SKM-1 treated with dmso at 0.1 percent for 144 hours (cell line): ENCODE measurements around the gene SPDYE3.
"Not testable (repeated sequence)": the region's sequence is repeated elsewhere in the genome, so short reads cannot be mapped to it uniquely, and the experiment has no call there.

Experiments
- DNase-seq: peaks from one replicate; lab custom pipeline; 2025; ENCODE audit not compliant: unreplicated experiment; lab: John Stamatoyannopoulos, UW

The SPDYE3 gene

DNA sequence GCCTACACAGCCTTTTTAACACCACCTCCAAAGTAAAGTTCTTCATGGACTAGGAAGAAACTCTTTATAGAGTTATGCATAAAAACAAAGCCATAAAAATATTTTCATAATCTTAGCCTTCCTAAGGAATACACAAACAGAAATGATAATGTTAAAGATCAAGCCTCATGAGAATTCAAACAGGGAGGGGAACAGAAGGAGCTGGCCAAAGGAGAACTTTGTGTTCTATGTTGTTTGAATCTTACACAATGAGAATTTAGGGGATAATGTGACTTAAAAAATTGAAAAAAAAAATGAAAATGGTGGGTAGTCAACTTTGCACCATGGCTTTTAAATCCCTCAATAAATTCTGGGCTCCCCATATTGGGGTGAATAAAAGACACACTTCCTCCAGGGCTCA is 41.3 kb downstream of the SPDYE3 start:
- no peak for DNase-seq

GRCh38 chr7:100349757-100350156 is 42.3 kb downstream of the SPDYE3 start:
- DNase-seq, result no peak

DNA sequence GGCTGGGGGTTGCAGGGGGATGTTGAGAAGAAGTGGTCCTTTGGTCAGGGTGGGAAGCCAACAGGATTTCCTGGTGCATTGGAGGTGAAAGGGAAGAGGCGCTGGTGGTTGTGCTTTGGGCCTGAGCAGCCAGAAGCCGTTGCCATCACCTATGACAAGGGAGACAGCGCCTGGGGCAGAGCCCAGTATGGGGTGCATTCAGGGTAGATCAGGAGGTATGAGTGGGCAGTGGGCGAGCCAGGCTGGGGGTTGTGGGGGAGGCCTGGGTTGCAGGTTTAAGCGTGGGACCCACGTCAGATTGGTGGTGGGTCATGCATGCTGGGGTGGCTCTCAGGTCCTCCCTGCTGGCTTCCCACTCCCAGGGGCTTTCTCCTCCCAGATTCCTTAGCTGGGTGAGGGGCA is 44.2 kb downstream of the SPDYE3 start:
- DNase-seq, result no peak

DNA sequence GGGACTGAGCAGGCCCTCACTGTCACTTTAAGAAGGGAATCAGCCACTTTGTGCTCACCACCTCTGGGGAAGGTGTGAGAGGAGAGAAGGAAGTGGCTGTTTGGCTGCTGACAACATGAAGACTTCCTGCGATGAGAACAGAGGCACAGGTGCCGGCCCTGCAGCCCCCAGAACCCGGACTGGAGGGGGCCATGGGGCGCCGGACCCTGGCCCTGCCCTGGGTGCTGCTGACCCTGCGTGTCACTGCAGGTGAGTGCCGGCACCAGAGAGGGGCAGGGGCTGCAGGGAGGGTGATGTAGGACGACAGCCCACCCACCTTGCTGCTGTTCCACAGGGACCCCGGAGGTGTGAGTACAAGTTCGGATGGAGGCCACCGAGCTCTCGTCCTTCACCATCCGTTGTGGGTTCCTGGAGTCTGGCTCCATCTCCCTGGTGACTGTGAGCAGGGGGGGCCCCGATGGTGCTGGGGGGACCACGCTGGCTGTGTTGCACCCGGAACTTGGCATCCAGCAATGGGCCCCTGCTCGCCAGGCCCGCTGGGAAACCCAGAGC is 44.8 kb downstream of the SPDYE3 start:
- DNase-seq, result not testable (repeated sequence)

DNA sequence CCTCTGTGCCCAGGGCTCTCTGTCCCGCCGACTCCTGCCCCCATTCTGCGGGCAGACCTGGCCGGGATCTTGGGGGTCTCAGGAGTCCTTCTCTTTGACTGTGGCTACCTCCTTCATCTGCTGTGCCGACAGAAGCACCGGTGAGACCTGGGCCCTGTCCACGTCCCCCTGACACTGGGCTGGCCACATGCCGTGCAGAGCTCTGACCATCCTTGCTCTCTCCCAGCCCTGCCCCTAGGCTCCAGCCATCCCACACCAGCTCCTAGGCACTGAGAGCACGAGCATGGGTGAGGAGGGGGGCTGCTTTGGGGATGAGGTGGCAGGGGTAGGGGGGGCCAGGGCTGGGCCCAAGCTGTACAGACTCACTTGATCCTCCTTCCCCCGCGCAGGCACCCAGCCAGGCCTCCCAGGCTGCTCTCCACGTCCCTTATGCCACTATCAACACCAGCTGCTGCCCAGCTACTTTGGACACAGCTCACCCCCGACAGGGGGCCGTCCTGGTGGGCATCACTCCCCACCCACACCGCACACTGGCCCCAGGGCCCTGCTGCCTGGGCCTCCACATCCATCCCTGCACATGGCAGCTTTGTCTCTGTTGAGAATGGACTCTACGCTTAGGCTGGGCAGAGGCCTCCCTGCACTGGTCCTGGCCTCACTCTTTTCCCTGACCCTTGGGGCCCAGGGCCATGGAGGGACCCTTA is 45.6 kb downstream of the SPDYE3 start:
- no peak for DNase-seq

GRCh38 chr7:100353685-100354330 is 46.3 kb downstream of the SPDYE3 start:
- no peak for DNase-seq

DNA sequence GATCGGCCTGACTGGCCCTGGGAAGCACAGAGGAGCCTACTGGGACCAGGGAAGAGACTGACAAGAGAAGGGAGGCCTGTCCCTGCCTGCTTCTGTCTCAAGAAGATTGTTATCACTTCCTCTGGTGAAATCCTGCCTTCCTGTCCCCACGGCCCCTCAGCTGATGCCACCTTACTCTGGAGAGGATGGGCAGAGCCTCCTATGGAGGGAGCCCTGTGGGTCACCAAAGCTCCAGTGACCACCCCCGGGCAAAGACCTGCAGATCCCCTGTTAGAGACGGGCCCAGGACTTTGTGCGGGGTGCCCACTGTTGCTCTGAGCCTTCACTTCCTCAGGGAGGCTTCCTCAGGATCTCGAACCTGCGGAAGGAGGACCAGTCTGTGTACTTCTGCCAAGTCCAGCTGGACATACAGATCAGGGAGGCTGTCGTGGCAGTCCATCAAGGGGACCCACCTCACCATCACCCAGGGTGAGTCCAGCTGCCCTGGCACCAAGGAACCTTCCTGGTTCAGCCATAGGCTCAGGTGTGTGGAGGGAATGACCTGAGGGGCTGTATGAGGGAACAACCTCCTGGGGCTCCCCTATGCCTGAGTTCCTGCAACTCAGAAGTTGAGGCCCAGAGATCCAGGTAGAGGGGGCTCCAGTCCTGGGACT is 49.0 kb downstream of the SPDYE3 start:
- DNase-seq, result no peak

DNA sequence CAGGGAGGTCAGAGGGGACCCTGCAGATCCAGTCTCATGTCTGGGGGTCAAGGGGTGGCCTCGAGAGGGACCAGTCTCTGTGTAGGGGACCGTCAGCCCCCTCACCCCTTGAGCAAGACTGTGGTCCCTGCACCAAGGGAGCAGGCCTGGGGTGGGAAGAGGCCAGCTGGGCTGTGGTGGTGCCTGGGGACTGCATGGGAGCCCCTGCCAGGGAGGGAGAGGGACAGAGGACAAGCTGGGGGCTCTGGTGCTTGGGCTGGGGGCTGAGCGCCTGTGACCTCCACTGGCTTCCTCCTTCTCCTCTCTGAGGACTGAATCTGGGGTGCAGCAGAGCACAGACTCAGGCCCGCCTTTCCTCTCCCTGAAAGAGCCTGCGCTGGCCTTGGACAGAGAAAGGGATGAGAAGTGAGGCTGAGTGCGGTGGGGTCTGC is 49.6 kb downstream of the SPDYE3 start:
- no peak for DNase-seq

DNA sequence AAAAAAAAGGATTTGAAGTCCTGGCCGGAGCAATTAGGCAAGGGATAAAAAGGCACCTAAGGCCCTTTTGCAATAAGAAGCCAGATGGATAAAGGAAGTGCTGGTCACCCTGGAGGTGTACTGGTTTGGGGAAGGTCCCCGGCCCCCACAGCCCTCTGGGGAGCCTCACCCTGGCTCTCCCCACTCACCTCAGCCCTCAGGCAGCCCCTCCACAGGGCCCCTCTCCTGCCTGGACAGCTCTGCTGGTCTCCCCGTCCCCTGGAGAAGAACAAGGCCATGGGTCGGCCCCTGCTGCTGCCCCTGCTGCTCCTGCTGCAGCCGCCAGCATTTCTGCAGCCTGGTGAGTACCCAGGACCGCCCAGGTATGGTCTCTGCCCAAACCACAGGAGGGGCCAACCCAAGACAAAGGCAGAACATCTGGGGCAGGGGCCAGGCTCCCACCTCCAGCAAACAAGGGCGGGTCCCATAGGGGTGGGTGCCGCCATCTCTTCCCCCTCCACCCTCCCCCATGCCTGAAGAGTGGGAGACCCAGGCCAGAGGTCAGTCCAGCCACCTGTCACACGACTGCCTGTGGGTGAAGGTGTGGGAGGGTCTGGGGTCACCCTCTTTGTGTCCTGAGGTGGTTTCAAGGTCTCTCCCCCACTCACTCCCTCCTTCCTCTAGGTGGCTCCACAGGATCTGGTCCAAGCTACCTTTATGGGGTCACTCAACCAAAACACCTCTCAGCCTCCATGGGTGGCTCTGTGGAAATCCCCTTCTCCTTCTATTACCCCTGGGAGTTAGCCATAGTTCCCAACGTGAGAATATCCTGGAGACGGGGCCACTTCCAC is 50.7 kb downstream of the SPDYE3 start, which contains the start of gene PILRB:
Gene PILRB, plus strand, starts transcription at position 91 of the 830 bp plus-strand sequence. Its CDS starts 186 bp downstream, at position 277.
- DNase-seq, result no peak

DNA sequence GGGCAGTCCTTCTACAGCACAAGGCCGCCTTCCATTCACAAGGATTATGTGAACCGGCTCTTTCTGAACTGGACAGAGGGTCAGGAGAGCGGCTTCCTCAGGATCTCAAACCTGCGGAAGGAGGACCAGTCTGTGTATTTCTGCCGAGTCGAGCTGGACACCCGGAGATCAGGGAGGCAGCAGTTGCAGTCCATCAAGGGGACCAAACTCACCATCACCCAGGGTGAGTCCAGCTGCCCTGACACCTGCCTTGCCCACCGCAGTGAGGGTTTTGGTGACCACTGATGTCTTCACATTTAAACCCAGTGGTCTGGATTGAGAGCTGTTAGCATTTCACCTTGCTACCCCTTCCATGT is 51.3 kb downstream of the SPDYE3 start:
- no peak for DNase-seq

GRCh38 chr7:100360135-100360854 is 52.8 kb downstream of the SPDYE3 start:
- peak; percentile 85 for DNase-seq

- DNase-seq, result no peak
Measured at GRCh38 chr7:100363098-100363497, 55.6 kb downstream of the SPDYE3 start.

GRCh38 chr7:100363797-100364196 is 56.3 kb downstream of the SPDYE3 start:
- not testable (repeated sequence) for DNase-seq

DNA sequence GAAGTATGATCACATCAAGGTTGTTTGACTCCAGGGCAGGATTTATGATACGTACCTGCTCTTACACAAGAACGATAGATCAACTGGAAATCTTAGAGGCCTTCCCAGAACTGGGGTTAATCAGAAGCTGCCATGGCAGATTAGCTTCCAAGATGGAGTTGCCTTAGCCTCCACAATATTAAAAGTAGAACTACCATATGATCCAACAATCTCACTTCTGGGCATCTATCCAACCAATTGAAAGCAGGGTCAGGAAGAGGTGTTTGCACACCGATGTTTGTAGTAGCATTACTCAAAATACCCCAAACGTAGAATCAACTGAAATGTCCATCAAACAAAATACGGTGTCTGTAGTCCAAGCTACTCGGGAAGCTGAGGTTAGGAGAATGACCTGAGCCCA is 57.0 kb downstream of the SPDYE3 start:
- no peak for DNase-seq

- not testable (repeated sequence) for DNase-seq
Measured at GRCh38 chr7:100365998-100366367, 58.5 kb downstream of the SPDYE3 start.

DNA sequence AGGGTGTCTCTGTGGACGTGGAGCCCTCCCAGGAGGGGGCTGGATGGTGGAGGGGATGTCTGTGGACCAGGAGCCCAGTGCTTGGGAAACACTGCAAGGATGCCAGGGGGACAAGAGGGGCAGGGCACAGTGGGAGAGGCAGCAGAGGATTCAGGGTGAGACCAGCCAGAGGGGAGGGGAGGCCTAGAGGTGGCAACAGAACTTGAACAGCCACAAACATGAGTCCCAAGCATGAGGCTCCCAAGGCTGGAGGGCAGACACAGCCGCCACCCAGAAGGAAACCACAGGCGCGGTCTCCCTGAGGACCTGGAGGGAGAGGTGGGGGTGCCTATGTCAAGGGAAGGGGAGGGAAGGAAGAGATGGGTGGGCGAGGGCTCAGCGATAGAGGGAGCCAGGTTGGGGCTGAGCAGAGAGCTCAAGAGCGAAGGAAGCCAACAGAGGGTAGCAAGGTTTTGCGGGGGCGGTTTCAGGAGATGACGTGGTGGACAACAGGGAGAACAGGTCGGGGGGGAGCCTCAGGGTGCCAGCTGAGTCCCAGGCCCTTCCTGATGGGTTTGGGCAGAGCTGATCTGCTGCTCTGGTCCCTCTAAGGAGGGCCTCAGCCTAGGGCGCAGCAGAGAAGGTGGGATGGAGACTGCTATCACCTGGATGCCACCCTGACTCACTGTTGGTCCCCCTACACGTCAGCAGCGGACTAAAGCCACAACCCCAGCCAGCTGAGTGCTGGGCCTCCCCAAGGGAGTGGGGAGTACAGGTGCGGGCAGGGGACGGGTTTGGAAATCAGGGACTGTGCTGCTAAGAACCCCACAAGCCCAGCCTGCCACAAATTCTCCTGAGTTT is 59.1 kb downstream of the SPDYE3 start:
- no peak for DNase-seq

- no peak for DNase-seq
Measured at GRCh38 chr7:100367251-100367620, 59.7 kb downstream of the SPDYE3 start.

DNA sequence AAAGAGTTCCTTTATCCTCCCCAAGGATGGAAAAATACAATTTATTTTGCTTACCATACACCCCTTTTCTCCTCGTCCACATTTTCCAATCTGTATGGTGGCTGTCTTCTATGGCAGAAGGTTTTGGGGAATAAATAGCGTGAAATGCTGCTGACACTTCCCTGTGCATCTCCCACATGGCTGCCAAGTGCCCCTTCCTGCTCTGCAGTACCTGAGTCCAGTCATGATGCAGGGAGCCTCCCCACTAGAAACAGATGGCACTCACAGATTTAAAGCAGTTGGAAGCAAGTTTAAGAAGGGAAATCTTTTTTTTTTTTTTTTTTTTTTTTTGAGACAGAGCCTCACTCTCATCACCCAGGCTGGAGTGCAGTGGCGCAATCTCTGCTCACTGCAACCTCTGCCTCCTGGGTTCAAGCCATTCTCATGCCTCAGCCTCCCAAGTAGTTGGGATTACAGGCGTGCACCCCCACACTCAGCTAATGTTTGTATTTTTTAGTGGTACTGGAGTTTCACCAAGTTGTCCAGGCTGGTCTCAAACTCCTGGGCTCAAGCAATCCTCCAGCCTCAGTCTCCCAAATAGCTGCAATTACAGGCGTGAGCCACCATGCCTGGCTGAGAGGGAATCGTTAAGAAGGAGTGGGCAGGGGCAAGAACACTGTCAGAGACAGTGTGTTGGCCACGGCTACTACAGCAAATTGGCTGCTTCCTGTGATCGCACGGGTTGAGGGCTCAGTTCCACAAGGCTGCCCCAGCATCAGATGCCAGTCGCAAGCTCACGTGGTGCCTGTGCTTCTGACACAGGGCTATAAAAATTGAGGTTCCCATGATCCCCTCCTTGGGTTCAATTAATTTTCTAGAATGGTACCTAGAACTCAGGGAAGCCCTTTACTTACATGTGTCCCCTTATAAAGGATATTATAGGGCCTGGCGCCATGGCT is 60.4 kb downstream of the SPDYE3 start:
- no peak for DNase-seq
